KOPT-K1 (cell line): Measurements from ENCODE around the gene ZCCHC13.
"Not testable (repeated sequence)": the region's sequence is repeated elsewhere in the genome, so short reads cannot be mapped to it uniquely, and the experiment has no call there.

Experiments
- H3K27ac ChIP-seq: fragments of 200-600 bp; sonication (generic); 2 replicates; pipeline ENCODE4 v1.5.1; 2016; ENCODE audit warnings: antibody characterized with exemption, mild to moderate bottlenecking, low read depth, low read length; ENCODE audit not compliant: poor library complexity, severe bottlenecking
- H3K36me3 ChIP-seq: fragments of 200-600 bp; sonication (generic); 2 replicates; pipeline ENCODE4 v1.5.1; 2017; ENCODE audit warnings: antibody characterized with exemption, mild to moderate bottlenecking, low read length, moderate library complexity; ENCODE audit not compliant: insufficient read depth
- H3K9me3 ChIP-seq: fragments of 200-600 bp; sonication (generic); 2 replicates; pipeline ENCODE4 v1.5.1; 2017; ENCODE audit warnings: antibody characterized with exemption, low read length, mild to moderate bottlenecking; ENCODE audit not compliant: insufficient read depth, poor library complexity, severe bottlenecking

The ZCCHC13 gene

DNA sequence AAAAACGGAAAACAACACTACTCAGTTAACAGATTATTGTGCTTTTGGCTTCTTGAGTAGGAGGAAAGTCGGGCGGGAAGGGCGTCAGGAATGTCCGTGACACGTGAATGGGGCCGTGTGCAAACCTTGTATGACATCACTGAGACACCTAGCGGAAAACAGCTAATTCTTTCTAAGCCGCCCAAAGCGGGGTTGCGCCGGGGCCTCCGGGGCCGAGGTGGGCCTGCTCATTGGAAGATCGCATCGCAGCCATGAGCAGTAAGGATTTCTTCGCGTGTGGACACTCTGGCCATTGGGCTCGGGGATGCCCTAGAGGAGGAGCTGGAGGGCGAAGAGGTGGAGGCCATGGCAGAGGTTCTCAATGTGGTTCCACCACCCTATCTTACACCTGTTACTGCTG is at the start of gene ZCCHC13:
ZCCHC13 (plus strand) TSS at position 165 of the 400 bp plus-strand sequence; CDS start at position 252, 87 bp downstream.
- no peaks in the 10 kb centered on the region for H3K9me3 ChIP-seq

DNA sequence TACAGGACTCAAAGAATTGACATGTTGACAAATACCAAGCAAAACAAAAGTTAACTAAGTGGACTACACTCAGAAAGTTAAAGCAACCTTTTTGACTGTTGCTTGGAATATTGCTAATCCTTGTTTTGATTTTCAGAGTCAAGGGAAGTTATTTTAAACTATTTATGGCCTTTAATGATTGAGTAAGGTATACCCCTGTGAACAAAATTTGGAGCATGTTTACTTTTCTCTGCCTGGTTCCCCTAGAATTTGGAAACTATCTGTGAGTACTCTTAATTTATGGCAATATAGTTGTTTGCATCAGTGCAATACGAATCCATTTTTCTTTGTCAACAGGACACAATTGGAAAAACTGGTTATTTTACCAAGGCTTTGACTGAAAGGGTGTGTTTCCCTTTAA is 45.9 kb upstream of the ZCCHC13 start:
- Histone ChIP-seq H3K9me3 (peaks cover 26% of the 10 kb centered on the region), H3K36me3 (peaks cover 65% of the 10 kb centered on the region)
- H3K27ac ChIP-seq = not testable (repeated sequence)

More for the DNA sequence above, at the start of gene ZCCHC13:
- Histone ChIP-seq H3K36me3 (no peaks in the 10 kb centered on the region), H3K27ac (no peak within 1 kb of the TSS)

DNA sequence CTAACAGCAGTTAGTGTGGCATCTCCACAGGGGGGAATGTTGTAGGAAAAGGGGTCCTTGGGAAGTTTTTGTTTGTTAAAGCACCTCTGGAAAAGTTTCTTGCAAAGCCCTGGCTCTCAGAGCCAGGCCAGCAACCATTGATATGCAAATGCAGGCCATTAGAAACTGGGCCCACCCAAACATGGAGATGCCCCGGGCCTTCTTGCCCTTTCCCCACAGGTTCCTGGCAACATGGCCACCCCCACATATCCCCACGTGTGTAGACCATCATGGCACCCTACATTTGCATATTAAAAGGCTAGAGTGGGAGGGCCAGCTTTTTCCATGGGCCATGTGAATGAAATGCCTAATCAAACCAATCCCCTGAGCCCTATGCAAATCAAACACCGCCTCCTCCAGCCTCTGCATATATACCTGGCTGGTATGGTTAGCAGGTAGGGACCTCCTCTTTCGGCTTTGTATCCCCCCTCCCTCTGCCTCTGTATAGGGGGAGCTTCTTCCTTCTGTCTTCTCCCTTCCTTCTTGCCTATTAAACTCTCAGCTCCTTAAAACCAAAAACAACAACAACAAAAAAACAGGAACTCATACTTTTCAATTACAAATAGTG is 44.0 kb upstream of the ZCCHC13 start:
- Histone ChIP-seq H3K9me3 (peaks cover 26% of the 10 kb centered on the region), H3K36me3 (peaks cover 68% of the 10 kb centered on the region), H3K27ac (no peak overlapping the region)

DNA sequence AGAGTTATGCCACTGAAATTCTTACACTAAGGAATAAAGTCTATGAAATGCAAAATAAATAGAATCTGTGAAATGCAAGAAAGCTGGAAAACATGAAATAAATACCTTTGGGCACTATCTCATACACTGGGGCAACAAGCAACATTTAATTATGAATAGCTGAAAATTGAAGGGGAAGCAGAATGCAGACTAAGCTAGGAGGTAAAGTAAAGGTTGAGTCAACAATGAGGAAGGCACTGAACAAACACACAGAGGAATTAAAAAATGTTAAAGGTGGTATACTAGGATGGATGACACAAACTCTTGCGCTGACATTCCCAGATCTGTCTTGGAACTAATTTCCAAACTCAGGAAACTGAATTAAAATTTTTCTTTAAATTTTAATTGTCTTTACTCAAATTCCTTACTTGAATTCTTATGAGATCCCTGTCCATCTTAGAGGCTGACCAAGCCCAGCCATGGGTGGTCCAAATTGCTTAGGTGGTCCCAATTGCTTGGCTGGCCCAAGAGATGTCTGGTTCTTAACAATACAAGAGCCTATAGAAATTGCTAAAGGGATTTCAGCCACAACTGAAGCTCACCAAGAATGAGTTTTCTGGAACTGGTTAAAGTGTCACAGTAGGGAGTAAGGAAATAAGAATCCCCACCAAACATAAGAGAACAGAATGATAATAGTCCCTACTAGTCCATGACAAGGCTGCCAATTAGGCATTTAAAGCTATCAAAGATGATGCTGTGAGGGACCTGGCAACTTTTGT is 41.3 kb upstream of the ZCCHC13 start:
- H3K27ac ChIP-seq = no peak overlapping the region
- H3K9me3 ChIP-seq = peaks cover 26% of the 10 kb centered on the region
- H3K36me3 ChIP-seq = peaks cover 59% of the 10 kb centered on the region

DNA sequence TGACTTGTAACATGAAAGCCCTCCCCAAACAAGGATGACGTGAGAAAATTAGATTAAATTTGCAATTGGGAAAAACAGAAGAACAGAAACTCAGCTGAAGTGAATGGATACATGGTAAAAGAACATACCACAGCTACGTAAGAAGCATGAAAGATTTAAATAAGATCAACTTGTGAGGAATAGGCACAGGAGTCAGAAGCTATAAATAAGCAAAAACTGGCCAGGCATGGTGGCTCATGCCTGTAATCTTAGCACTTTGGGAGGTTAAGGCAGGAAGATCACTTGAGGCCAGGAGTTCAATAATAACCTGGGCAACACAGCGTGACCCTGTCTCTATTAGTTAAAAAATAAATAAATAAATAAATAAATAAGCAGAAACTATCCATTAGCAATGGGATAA is 33.6 kb upstream of the ZCCHC13 start:
- Histone ChIP-seq H3K27ac (no peak overlapping the region), H3K36me3 (peaks cover 42% of the 10 kb centered on the region), H3K9me3 (no peaks in the 10 kb centered on the region)

DNA sequence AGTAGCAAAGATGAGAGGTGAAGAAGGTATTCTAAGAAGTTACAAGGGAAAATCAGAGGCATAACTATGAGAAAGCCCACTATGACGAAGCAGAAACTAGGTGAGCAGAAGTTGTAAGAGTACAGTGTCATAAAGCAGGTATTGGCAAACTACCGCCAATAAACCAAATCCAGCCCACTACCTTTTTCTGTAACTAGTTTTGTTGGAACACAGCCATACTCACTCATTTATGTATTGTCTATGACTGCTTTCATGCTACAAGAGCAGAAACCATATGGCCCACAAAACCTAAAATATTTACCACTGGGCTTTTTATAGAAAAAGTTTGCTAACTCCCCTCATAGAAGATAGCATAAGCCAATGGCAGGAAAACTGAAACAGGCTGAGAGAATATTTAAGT is 31.8 kb upstream of the ZCCHC13 start:
- Histone ChIP-seq H3K27ac (no peak overlapping the region), H3K9me3 (no peaks in the 10 kb centered on the region), H3K36me3 (peaks cover 58% of the 10 kb centered on the region)

DNA sequence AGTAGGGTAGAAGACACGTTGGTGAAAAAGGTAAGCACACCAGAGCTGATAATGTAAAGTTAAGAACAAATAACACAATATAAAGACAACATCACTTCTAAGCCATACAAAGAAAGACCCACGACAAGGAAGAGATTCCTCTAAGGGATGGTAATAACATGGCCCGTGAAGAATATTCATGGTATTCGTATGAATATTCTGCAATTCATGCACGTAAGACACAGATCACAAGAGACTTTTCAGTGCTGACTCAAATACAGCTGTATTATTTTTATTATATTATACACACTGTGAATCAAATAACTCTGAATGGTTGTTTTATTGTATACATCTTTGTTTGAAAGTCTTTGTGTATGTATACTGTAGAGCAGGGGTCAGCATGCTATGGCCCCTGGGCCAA is 29.5 kb upstream of the ZCCHC13 start:
- no peak overlapping the region for H3K27ac ChIP-seq
- H3K36me3 ChIP-seq = peaks cover 73% of the 10 kb centered on the region
- no peaks in the 10 kb centered on the region for H3K9me3 ChIP-seq

DNA sequence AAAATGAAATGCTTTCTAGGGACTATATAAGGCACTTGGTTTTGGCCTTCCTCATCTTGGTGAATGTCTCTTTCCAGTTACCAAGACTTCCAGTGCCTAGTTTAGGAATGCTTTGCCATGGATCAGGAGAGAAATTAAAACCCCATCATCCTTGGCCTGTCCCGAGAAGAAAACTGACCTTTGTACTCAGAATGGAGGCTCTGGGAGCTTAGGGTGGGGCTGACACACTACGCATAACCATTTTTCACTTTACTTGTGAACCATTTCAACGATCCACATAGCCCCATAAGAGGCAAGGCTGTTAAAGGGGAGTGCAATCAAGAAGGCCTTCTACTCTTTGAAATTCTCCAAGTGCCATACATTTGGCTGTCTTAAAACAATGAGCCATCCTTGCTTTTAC is 26.7 kb upstream of the ZCCHC13 start:
- peaks cover 83% of the 10 kb centered on the region for H3K36me3 ChIP-seq
- no peak overlapping the region for H3K27ac ChIP-seq
- no peaks in the 10 kb centered on the region for H3K9me3 ChIP-seq

DNA sequence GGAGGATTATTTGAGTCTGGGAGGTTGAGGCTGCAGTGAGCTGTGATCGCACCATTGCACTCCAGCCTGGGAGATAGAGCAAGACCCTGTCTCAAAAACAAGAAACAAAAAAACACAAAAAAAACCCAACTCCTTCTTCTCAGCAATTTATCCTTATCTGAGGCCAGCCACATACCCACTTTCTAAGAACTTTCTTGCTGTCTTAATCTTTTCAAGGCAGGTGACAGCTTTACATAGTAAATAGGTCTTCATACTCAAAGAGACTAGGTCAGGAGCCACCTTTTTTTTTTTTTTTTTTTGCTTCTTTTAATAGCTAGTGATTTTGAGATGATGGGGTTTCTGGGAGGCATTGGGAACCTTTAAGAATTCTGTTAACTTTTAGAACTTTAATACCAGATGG is 26.1 kb upstream of the ZCCHC13 start:
- H3K36me3 ChIP-seq = peaks cover 84% of the 10 kb centered on the region
- H3K27ac ChIP-seq = no peak overlapping the region
- H3K9me3 ChIP-seq = no peaks in the 10 kb centered on the region

DNA sequence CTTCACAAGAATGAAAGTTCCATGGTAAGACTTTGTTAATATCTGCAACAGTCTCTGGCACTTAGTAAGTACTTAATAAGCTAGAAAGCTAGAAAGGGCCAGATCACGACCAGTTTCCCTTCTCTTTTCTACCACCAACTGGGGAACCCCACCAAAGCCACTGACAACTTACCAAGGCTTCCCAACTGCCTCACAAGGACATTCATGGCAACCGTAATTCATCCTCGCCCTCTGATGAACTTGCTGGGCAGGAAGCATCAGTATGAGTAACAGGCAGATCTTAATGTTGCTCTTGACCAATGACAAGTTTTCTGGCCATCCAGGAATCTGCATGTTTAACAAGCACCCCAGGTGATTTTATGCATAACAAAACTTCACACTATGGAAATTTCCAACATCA is 23.2 kb upstream of the ZCCHC13 start:
- H3K9me3 ChIP-seq = no peaks in the 10 kb centered on the region
- no peak overlapping the region for H3K27ac ChIP-seq
- peaks cover 81% of the 10 kb centered on the region for H3K36me3 ChIP-seq

DNA sequence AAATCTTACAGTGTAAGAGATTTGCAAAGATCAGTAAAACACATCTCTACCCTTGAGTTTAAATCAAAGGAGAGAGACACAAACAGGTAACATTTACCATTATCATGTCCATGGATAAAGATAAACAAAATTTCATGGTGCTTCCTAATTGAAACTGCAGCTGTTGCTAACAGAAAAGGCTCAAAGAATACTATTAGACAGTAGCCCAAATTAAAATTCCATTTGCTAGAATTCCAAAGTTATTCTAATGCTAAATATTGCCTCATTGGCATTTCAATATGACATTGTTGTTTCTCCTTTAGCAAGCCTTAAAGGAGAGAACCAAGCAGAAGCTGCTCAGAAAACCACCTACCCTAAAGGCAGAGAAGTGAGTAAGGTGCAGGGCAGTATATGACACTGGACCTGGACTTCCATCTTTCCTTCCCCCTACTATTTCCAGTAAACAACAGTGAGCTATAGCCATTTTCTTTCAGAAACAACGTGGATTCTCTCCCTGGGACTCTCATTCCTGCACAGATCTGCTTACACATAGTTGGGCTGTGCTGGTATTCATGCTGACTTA is 19.5 kb upstream of the ZCCHC13 start:
- peaks cover 70% of the 10 kb centered on the region for H3K36me3 ChIP-seq
- H3K9me3 ChIP-seq = no peaks in the 10 kb centered on the region
- H3K27ac ChIP-seq = no peak overlapping the region

DNA sequence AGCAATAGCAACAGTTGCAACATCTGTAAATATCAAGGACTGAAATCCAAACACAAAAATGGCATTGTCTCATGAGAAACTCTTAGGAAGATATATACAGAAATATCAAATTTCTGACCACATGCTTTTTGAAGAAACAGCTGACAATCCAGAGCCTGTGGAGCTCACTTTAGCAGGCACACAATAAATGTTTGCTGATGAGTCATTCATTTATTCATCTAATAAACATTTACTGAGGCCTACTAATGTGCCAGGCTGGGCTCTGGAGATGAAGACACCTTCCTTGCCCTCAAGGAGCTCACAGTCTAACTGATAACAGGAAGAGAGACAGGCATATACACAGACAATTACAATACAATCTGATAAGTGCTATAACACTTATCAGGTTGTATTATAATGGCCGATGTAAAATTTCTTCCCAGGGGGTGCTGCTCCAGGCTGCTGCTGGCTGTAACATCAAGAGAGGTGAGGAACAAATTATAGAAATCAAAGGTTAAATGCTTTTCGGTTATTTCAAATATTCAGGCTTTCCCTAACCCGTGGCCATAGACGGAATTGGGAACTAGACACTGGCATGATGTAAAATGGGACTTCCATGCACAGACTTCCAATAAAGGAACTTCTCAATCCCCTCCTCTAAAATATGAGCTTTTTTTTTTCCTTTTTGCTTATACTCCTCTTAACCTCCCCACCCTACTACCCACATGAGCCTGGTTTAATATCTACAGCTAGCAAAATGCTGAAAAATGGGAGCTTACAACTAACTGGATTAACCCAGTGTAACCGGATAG is 16.8 kb upstream of the ZCCHC13 start:
- peaks cover 43% of the 10 kb centered on the region for H3K36me3 ChIP-seq
- no peak overlapping the region for H3K27ac ChIP-seq

DNA sequence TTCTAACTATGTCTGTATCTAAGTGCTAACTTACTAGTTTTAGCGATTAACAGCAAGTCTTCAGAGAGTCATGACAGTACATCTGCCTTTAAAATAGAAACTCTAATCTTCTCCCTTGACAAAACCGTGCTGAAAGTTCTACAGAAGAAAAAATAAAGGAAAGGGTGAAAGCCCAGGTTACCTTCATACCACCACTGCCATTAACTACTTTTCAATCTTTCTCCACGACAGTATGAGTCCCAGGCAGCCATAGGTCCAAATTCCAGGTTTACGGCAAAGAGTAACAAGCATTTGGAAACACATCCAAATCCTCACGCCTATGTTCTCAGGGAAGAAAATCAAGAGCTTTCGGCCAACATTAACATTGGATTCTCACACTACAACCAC is 12.4 kb upstream of the ZCCHC13 start:
- Histone ChIP-seq H3K27ac (peak overlapping the region; percentile 87), H3K9me3 (no peaks in the 10 kb centered on the region), H3K36me3 (peaks cover 17% of the 10 kb centered on the region)

More for the DNA sequence above, 16.8 kb upstream of the ZCCHC13 start:
- H3K9me3 ChIP-seq = no peaks in the 10 kb centered on the region

DNA sequence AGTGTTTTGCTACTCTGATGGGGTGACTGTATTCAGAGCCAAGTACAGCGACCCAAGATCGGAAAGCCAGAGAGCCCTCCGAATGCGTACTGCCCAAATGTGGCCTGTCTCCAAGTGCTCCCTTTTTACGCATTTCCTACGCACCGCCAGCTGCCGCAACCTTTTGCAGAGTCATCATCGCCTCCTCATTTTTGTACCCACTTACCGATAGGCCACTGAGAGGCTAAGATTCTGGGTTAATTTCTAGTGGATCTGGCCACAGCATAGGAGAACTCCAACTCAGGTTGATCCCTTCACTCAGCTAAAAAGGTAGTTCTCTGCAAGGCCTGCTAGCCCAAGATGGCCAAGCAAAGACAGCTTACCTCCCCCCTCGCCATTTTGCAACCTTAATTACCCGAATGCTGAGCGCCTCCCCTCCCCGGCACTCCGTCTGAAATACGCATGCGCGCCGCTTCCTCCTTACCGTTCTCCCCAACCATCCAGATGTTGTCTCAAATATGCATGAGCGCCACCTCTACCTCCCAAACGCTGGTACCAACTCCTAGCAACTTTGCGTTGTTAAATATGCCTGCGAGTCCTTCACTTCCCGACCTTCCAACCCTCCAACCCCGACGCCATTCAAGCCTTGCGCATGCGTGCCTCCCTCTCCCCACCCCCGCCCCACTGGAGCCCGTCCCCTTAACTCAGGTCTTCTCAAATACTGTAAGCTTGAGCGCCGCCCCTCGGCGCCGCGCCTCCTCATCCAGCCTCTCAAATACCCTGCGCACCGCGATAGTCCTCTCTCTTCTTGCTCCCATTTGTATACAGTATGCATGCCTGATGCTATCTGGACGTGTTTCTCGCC is 11.8 kb upstream of the ZCCHC13 start:
- Histone ChIP-seq H3K27ac (peak overlapping the region; percentile 87), H3K36me3 (peaks cover 12% of the 10 kb centered on the region), H3K9me3 (no peaks in the 10 kb centered on the region)
